ENCODE results near the gene PAX6. TPM values are rescaled to one million over a fixed set of nuclear protein-coding genes. Genes with fewer than 3 reads are reported as not detected.
A peak's percentile ranks its signal among the peaks of the same experiment; 100 is the strongest.

PAX6 gene
- total RNA-seq, 1 donor from 2014 or later = 2.7 TPM

- no peak for DNase-seq (ENCODE audit: low spot score)
- peaks cover 3% of the 10 kb centered on the region for H3K36me3 Mint-ChIP-seq (ENCODE audit: low read depth, unreplicated experiment)
- H3K27me3 Mint-ChIP-seq (ENCODE audit: unreplicated experiment) = peaks cover 16% of the 10 kb centered on the region
- H3K4me1 Mint-ChIP-seq (ENCODE audit: unreplicated experiment) = peaks cover 9% of the 10 kb centered on the region
- no peak overlapping the region for H3K27ac Mint-ChIP-seq (ENCODE audit: unreplicated experiment)
- no peak for TF ChIP-seq CTCF (IDR thresholded peaks at IDR 0.05; ENCODE audit: unreplicated experiment)
- no peaks in the 10 kb centered on the region for H3K9me3 Mint-ChIP-seq (ENCODE audit: unreplicated experiment)
- no peak overlapping the region for H3K4me3 Mint-ChIP-seq (ENCODE audit: unreplicated experiment)
These were observed 19.3 kb upstream of the PAX6 start for GRCh38 chr11:31830406-31830805.

GRCh38 chr11:31828217-31828616 lies 17.1 kb upstream of the PAX6 start:
- H3K4me3 Mint-ChIP-seq (ENCODE audit: unreplicated experiment) = no peak overlapping the region
- no peak for DNase-seq (ENCODE audit: low spot score)
- no peak for TF ChIP-seq CTCF (IDR thresholded peaks at IDR 0.05; ENCODE audit: unreplicated experiment)
- H3K36me3 Mint-ChIP-seq (ENCODE audit: low read depth, unreplicated experiment) = peaks cover 3% of the 10 kb centered on the region
- peaks cover 22% of the 10 kb centered on the region for H3K27me3 Mint-ChIP-seq (ENCODE audit: unreplicated experiment)
- peaks cover 9% of the 10 kb centered on the region for H3K4me1 Mint-ChIP-seq (ENCODE audit: unreplicated experiment)
- H3K9me3 Mint-ChIP-seq (ENCODE audit: unreplicated experiment) = no peaks in the 10 kb centered on the region
- no peak overlapping the region for H3K27ac Mint-ChIP-seq (ENCODE audit: unreplicated experiment)

- DNase-seq (ENCODE audit: low spot score) = no peak
- no peak overlapping the region for H3K27ac Mint-ChIP-seq (ENCODE audit: unreplicated experiment)
- peaks cover 9% of the 10 kb centered on the region for H3K4me1 Mint-ChIP-seq (ENCODE audit: unreplicated experiment)
- peaks cover 3% of the 10 kb centered on the region for H3K36me3 Mint-ChIP-seq (ENCODE audit: low read depth, unreplicated experiment)
- no peak for TF ChIP-seq CTCF (IDR thresholded peaks at IDR 0.05; ENCODE audit: unreplicated experiment)
- peaks cover 26% of the 10 kb centered on the region for H3K27me3 Mint-ChIP-seq (ENCODE audit: unreplicated experiment)
- H3K9me3 Mint-ChIP-seq (ENCODE audit: unreplicated experiment) = no peaks in the 10 kb centered on the region
- H3K4me3 Mint-ChIP-seq (ENCODE audit: unreplicated experiment) = peak overlapping the region; percentile 12
These were observed 16.5 kb upstream of the PAX6 start for GRCh38 chr11:31827455-31828206.

- H3K36me3 Mint-ChIP-seq (ENCODE audit: low read depth, unreplicated experiment) = peaks cover 3% of the 10 kb centered on the region
- H3K27ac Mint-ChIP-seq (ENCODE audit: unreplicated experiment) = no peak overlapping the region
- peaks cover 9% of the 10 kb centered on the region for H3K4me1 Mint-ChIP-seq (ENCODE audit: unreplicated experiment)
- TF ChIP-seq CTCF (IDR thresholded peaks at IDR 0.05; ENCODE audit: unreplicated experiment) = no peak
- peak; percentile 24 for DNase-seq (ENCODE audit: low spot score)
- peaks cover 30% of the 10 kb centered on the region for H3K27me3 Mint-ChIP-seq (ENCODE audit: unreplicated experiment)
- peak overlapping the region; percentile 12 for H3K4me3 Mint-ChIP-seq (ENCODE audit: unreplicated experiment)
- no peaks in the 10 kb centered on the region for H3K9me3 Mint-ChIP-seq (ENCODE audit: unreplicated experiment)
These were observed 15.7 kb upstream of the PAX6 start for GRCh38 chr11:31826536-31827438.

Data from endothelial cell (in vitro differentiated cells).